H9 (cell line): Measurements from ENCODE around the gene HMCES. TPM values are rescaled to one million over a fixed set of nuclear protein-coding genes. Genes with fewer than 3 reads are reported as not detected.

ENCODE experiments used
- DNase-seq: peaks from one replicate; pipeline ENCODE4 v3.0.0-alpha.2; 2017
- H2AFZ ChIP-seq: one replicate; pipeline ENCODE4 v1.6.1; 2013; ENCODE audit warnings: mild to moderate bottlenecking, low read length, control low read depth, moderate library complexity
- H2AK5ac ChIP-seq: 2 replicates; pipeline ENCODE4 v1.6.1; 2013; ENCODE audit warnings: low read length, control low read depth, mixed read lengths; ENCODE audit not compliant: insufficient read length
- H2BK120ac ChIP-seq: one replicate; pipeline ENCODE4 v1.6.1; 2013; ENCODE audit warnings: low read depth, mild to moderate bottlenecking, low read length, control low read depth, inconsistent platforms; ENCODE audit not compliant: poor library complexity, severe bottlenecking
- H2BK12ac ChIP-seq: 2 replicates; pipeline ENCODE4 v1.6.1; 2013; ENCODE audit warnings: low read length, control low read depth, mixed read lengths, low read depth; ENCODE audit not compliant: insufficient read length
- H2BK15ac ChIP-seq: 2 replicates; pipeline ENCODE4 v1.6.1; 2013; ENCODE audit warnings: low read depth, low read length, control low read depth
- H2BK20ac ChIP-seq: one replicate; pipeline ENCODE4 v1.6.1; 2013; ENCODE audit warnings: low read depth, mild to moderate bottlenecking, low read length, control low read depth, inconsistent platforms; ENCODE audit not compliant: poor library complexity, severe bottlenecking
- H2BK5ac ChIP-seq: 2 replicates; pipeline ENCODE4 v1.6.1; 2013; ENCODE audit warnings: low read length, control low read depth, mixed read lengths; ENCODE audit not compliant: insufficient read length
- H3K14ac ChIP-seq: 2 replicates; pipeline ENCODE4 v1.6.1; 2013; ENCODE audit warnings: low read length, control low read depth; ENCODE audit not compliant: insufficient read depth
- H3K18ac ChIP-seq: 2 replicates; pipeline ENCODE4 v1.6.1; 2013; ENCODE audit warnings: low read depth, mild to moderate bottlenecking, mixed read lengths, low read length, control low read depth; ENCODE audit not compliant: insufficient read length
- H3K23ac ChIP-seq: 2 replicates; pipeline ENCODE4 v1.6.1; 2013; ENCODE audit warnings: low read length, control low read depth, mixed read lengths, low read depth; ENCODE audit not compliant: insufficient read length
- H3K23me2 ChIP-seq: 2 replicates; pipeline ENCODE4 v1.6.1; 2013; ENCODE audit warnings: low read depth, mild to moderate bottlenecking, mixed read lengths, low read length, control low read depth; ENCODE audit not compliant: insufficient read length, poor library complexity, severe bottlenecking
- H3K27ac ChIP-seq: 2 replicates; pipeline ENCODE4 v1.5.1; 2013; ENCODE audit warnings: low read length, control low read depth, mixed read lengths, low read depth; ENCODE audit not compliant: insufficient read length
- H3K27me3 ChIP-seq: 2 replicates; pipeline ENCODE4 v1.6.1; 2013; ENCODE audit warnings: low read length, control low read depth, inconsistent platforms; ENCODE audit not compliant: insufficient read depth
- H3K4ac ChIP-seq: 2 replicates; pipeline ENCODE4 v1.6.1; 2013; ENCODE audit warnings: low read depth, mild to moderate bottlenecking, control low read depth, inconsistent platforms, low read length, moderate library complexity
- H3K4me1 ChIP-seq: 2 replicates; pipeline ENCODE4 v1.6.1; 2013; ENCODE audit warnings: low read length, control low read depth, inconsistent platforms; ENCODE audit not compliant: insufficient read depth
- H3K4me2 ChIP-seq: 2 replicates; pipeline ENCODE4 v1.6.1; 2013; ENCODE audit warnings: low read length, control low read depth, mixed read lengths; ENCODE audit not compliant: insufficient read length, insufficient read depth
- H3K56ac ChIP-seq: 2 replicates; pipeline ENCODE4 v1.6.1; 2013; ENCODE audit warnings: low read depth, mild to moderate bottlenecking, mixed read lengths, low read length, control low read depth; ENCODE audit not compliant: insufficient read length
- H3K79me1 ChIP-seq: 2 replicates; pipeline ENCODE4 v1.6.1; 2013; ENCODE audit warnings: low read depth, mild to moderate bottlenecking, moderate library complexity, low read length, control low read depth, inconsistent platforms; ENCODE audit not compliant: insufficient read depth, poor library complexity, severe bottlenecking
- H3K79me2 ChIP-seq: 2 replicates; pipeline ENCODE4 v1.6.1; 2013; ENCODE audit warnings: low read length, control low read depth, inconsistent platforms; ENCODE audit not compliant: insufficient read depth
- H3K9ac ChIP-seq: 2 replicates; pipeline ENCODE4 v1.6.1; 2013; ENCODE audit warnings: low read length, control low read depth, mixed read lengths; ENCODE audit not compliant: insufficient read length; ENCODE audit errors: extremely low read depth
- H3K9me3 ChIP-seq: one replicate; pipeline ENCODE4 v1.6.1; 2013; ENCODE audit warnings: low read depth, low read length, inconsistent platforms; ENCODE audit not compliant: control insufficient read depth
- H3T11ph ChIP-seq: one replicate; pipeline ENCODE4 v1.6.1; 2013; ENCODE audit warnings: mild to moderate bottlenecking, low read length, control low read depth, inconsistent platforms
- H4K20me1 ChIP-seq: one replicate; pipeline ENCODE4 v1.6.1; 2013; ENCODE audit not compliant: control insufficient read depth, insufficient read length, insufficient read depth
- H4K5ac ChIP-seq: 2 replicates; pipeline ENCODE4 v1.6.1; 2013; ENCODE audit warnings: low read depth, mild to moderate bottlenecking, mixed read lengths, low read length, control low read depth; ENCODE audit not compliant: insufficient read length
- H4K8ac ChIP-seq: replicated peaks from 2 replicates; pipeline ENCODE4 v1.6.1; 2013; ENCODE audit warnings: low read length, control low read depth, mixed read lengths, low read depth; ENCODE audit not compliant: insufficient read length
- H4K91ac ChIP-seq: 2 replicates; pipeline ENCODE4 v1.6.1; 2013; ENCODE audit warnings: low read depth, mild to moderate bottlenecking, moderate library complexity, mixed read lengths, low read length, control low read depth; ENCODE audit not compliant: insufficient read length
- H3K27ac Mint-ChIP-seq, 3 experiments: 2 replicates in 2 of 3; 3 replicates in 1 of 3; pipeline ENCODE4 v1.8.0; 2020 to 2021; ENCODE audit warnings: mixed read lengths in 3 of 3, mild to moderate bottlenecking in 1 of 3, moderate library complexity in 1 of 3
- H3K27me3 Mint-ChIP-seq: 2 replicates; pipeline ENCODE4 v1.8.0; 2021; ENCODE audit warnings: low read depth, mild to moderate bottlenecking, moderate library complexity, mixed read lengths
- H3K36me3 Mint-ChIP-seq, 3 experiments: 2 replicates in 2 of 3; 3 replicates in 1 of 3; pipeline ENCODE4 v1.8.0; 2020 to 2021; ENCODE audit warnings: low read depth in 3 of 3, mixed read lengths in 3 of 3; ENCODE audit not compliant: insufficient read depth in 1 of 3
- H3K4me1 Mint-ChIP-seq, 2 experiments: 2 replicates each; pipeline ENCODE4 v1.8.0; 2020; ENCODE audit warnings: mixed read lengths in 2 of 2
- H3K4me3 Mint-ChIP-seq, 2 experiments: 2 replicates in 1 of 2; 3 replicates in 1 of 2; pipeline ENCODE4 v1.8.0; 2020 to 2021; ENCODE audit warnings: mild to moderate bottlenecking in 2 of 2, mixed read lengths in 2 of 2, moderate library complexity in 1 of 2
- H3K9me3 Mint-ChIP-seq, 2 experiments: 2 replicates in 1 of 2; 3 replicates in 1 of 2; pipeline ENCODE4 v1.8.0; 2020; ENCODE audit warnings: mild to moderate bottlenecking in 2 of 2, mixed read lengths in 2 of 2, moderate library complexity in 1 of 2
- WGBS: extraction: QIAGEN DNeasy Blood & Tissue Kit; methylation state at CpG from one replicate; pipeline ENCODE4 v1.1.7; 2013; ENCODE audit warnings: missing lambda C conversion rate, low lambda C conversion rate, mixed read lengths; ENCODE audit not compliant: insufficient read length; ENCODE audit errors: extremely low coverage; 5-methylcytosine and 5-hydroxymethylcytosine counted together
- total RNA-seq: library from RNA; stranded (reverse); gene quantifications from 2 replicates; pipeline ENCODE4 v1.2.1, GENCODE V29; 2021
- TF ChIP-seq, protein P1 (sequence below): fragments of 200-600 bp; sonication (generic); conservative IDR thresholded peaks from 3 replicates; pipeline ENCODE4 v1.8.0; 2021; ENCODE audit warnings: antibody characterized with exemption, mild to moderate bottlenecking

The HMCES gene
- total RNA-seq, 1 experiment from 2014 or later = 52.4 TPM

DNA sequence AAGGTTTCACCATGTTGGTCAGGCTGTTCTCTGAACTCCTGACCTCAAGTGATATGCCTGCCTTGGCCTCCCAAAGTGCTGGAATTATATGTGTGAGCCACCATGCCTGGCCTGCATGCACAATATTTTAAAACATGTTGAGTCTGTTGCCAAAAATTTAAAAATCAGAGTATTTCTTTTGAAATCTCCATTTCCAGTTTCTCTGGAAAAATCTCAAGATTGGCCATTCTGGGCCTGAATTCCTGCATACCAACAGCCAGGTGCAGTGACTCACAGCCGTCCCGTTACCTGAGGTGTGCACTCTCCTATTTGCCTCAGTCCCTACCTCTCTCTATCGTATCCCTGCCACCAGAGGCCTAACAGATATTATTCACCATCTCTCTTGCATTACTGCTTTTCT is 44.2 kb upstream of the HMCES start:
- Histone ChIP-seq H3K23ac (no peak overlapping the region), H3K14ac (no peak overlapping the region), H3K27me3 (no peaks in the 10 kb centered on the region), H4K8ac (no peak overlapping the region), H2BK20ac (no peak overlapping the region), H3K4me1 (no peaks in the 10 kb centered on the region; the same call in 1 of the 2 replicates), H3K27ac (no peak overlapping the region), H3K9me3 (no peaks in the 10 kb centered on the region), H2BK15ac (no peak overlapping the region), H4K91ac (no peak overlapping the region), H2BK120ac (no peak overlapping the region), H3K9ac (no peak overlapping the region), H3T11ph (no peak overlapping the region), H2AFZ (no peak overlapping the region), H4K5ac (no peak overlapping the region), H3K56ac (no peak overlapping the region), H4K20me1 (no peaks in the 10 kb centered on the region), H3K18ac (no peak overlapping the region), H3K79me1 (no peaks in the 10 kb centered on the region), H2BK5ac (no peak overlapping the region), H3K79me2 (no peaks in the 10 kb centered on the region), H2AK5ac (no peak overlapping the region), H3K4me2 (no peak overlapping the region), H3K4ac (no peak overlapping the region), H3K23me2 (no peaks in the 10 kb centered on the region), H2BK12ac (no peak overlapping the region)
- H3K36me3 Mint-ChIP-seq = no peaks in the 10 kb centered on the region
- no peak for DNase-seq
- peaks cover 3 to 4% of the 10 kb centered on the region in 2 experiments for H3K4me1 Mint-ChIP-seq
- no peaks in the 10 kb centered on the region for H3K9me3 Mint-ChIP-seq
- no CpG with 5 or more reads among the region's 3 CpGs for WGBS
- TF ChIP-seq, protein P1, sequence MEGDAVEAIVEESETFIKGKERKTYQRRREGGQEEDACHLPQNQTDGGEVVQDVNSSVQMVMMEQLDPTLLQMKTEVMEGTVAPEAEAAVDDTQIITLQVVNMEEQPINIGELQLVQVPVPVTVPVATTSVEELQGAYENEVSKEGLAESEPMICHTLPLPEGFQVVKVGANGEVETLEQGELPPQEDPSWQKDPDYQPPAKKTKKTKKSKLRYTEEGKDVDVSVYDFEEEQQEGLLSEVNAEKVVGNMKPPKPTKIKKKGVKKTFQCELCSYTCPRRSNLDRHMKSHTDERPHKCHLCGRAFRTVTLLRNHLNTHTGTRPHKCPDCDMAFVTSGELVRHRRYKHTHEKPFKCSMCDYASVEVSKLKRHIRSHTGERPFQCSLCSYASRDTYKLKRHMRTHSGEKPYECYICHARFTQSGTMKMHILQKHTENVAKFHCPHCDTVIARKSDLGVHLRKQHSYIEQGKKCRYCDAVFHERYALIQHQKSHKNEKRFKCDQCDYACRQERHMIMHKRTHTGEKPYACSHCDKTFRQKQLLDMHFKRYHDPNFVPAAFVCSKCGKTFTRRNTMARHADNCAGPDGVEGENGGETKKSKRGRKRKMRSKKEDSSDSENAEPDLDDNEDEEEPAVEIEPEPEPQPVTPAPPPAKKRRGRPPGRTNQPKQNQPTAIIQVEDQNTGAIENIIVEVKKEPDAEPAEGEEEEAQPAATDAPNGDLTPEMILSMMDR = no peak
- H3K4me3 Mint-ChIP-seq = no peak overlapping the region
- H3K27me3 Mint-ChIP-seq = no peaks in the 10 kb centered on the region
- H3K27ac Mint-ChIP-seq = no peak overlapping the region
